ENCODE measurements around the gene EDN2.

Gene EDN2

DNA sequence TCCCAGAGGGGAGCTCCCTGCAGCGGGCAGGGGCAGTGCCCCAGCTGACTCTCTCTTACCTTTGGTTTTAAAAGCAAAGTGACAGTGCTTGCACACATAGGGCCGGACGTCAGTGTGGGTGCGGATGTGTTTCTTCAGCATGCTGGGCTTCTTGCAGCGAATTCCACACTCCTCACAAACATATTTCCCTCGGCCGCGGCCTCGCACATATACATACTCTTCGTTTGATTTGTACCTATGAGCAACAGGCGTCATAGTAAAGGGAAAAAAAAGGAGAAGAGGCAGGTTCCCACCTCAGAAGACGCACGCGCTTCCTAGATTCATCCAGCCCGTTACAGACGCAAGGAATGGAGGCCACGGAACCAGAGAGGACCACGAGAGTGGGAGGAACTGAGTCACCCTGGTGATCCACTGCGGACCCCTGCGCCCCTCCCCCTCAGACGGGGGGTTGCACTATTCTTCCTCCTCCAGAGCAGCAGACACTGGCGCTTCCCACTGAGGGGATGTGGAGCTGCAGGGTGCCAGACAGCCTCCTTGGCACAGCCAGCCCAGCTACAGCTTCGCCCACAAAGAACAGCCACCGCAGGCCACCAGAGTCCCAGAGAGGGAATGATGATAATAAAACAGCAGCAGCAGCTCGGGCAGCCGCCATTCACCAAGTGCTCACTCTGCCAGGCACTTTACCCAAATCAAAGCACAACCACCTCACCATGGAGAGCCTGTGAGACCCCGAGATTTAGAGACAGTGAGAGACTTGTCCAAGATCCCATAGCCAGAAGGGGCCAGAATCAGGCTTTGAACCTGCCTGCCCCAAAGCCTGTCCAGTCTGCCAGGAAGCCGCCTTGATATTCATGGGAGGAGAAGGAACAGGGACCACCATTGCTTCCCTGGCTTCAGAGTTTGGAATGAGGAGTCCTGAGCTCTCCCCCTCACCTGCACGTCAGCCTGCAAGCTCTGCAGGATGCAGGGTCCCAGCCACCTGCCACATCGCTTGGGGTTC is 40.5 kb upstream of the EDN2 start:
- TF ChIP-seq, protein P1, sequence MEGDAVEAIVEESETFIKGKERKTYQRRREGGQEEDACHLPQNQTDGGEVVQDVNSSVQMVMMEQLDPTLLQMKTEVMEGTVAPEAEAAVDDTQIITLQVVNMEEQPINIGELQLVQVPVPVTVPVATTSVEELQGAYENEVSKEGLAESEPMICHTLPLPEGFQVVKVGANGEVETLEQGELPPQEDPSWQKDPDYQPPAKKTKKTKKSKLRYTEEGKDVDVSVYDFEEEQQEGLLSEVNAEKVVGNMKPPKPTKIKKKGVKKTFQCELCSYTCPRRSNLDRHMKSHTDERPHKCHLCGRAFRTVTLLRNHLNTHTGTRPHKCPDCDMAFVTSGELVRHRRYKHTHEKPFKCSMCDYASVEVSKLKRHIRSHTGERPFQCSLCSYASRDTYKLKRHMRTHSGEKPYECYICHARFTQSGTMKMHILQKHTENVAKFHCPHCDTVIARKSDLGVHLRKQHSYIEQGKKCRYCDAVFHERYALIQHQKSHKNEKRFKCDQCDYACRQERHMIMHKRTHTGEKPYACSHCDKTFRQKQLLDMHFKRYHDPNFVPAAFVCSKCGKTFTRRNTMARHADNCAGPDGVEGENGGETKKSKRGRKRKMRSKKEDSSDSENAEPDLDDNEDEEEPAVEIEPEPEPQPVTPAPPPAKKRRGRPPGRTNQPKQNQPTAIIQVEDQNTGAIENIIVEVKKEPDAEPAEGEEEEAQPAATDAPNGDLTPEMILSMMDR (IDR thresholded peaks at IDR 0.05; ENCODE audit: insufficient read depth, low read length, missing control alignments) = no peak
- no peak overlapping the region for H3K4me3 ChIP-seq (ENCODE audit: low read depth, low read length)
- ChIA-PET CTCF (interaction anchor here (0.9 to 1.5 kb wide), 3 partner anchors 8 to 12 kb away, joined by 5 to 10 read pairs (median 6); no protein-coding TSS in a partner anchor), POLR2A (no interaction called here)
- DNase-seq (ENCODE audit: low read depth, low spot score) = no peak

DNA sequence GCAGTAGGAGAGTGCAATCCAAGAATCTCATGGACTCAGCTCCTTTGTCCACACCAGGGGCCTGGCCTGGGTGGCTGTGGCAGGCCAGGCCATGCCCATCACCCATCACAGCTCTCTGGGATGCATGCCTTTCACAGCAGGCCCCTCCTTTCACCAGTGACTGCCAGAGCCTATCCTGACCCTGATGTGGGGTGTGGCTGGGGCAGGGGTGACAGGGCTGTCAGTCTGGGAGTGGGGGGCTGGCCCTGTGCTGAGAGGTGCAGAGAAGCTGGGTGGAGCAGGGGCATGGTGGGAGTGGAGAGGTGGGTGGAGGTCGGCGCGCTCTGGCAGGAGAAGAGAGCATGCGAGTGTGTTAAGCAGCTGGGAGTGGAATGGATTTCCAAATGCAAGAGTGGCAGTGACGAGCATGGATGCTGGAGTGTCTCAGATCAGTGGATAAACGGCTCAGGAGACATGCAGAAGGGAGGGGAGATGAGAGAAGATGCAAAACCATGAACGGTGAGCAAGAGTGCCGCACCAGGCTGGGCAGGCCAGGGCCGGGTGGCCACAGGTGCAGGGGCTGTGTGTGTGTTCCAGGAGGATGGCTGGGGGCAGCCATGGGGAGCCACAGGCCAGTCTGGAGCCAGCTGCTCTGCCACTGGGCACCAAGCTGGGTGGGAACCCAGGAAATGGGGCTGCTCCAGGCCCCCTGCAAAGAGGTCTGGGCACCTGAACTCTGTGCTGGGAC is 39.6 kb upstream of the EDN2 start:
- H3K4me3 ChIP-seq (ENCODE audit: low read depth, low read length) = no peak overlapping the region
- DNase-seq (ENCODE audit: low read depth, low spot score) = no peak
- TF ChIP-seq, protein P1 (IDR thresholded peaks at IDR 0.05; ENCODE audit: insufficient read depth, low read length, missing control alignments) = no peak
- CTCF ChIA-PET = interaction anchor here (1.0 to 2.4 kb wide), 3 partner anchors 8 to 11 kb away, joined by 5 to 10 read pairs (median 6); no protein-coding TSS in a partner anchor
- POLR2A ChIA-PET = no interaction called here

DNA sequence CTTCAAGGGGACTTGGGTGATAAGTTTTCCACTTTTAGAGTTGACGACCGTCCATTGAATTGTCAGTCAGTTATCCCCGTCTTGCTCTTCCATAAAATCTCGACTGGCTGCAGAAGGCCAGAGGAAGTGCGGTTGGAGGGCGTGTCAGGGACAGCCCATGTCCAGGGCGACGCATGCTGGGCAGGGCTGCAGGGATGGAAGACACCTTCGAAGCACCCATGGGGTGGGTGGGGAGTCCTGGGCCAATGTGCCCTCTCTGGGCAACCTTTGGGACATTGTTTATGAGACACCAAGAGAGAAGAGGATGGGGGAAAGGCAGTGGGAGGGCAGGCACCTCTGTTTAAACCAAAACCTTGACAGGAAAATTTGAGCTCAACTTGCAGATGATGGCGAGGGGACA is 38.6 kb upstream of the EDN2 start:
- TF ChIP-seq, protein P1 (IDR thresholded peaks at IDR 0.05; ENCODE audit: insufficient read depth, low read length, missing control alignments) = no peak
- DNase-seq (ENCODE audit: low read depth, low spot score) = no peak
- ChIA-PET CTCF (interaction anchor here (0.6 to 2.4 kb wide), 2 partner anchors 10 to 25 kb away, joined by 3 to 10 read pairs; no protein-coding TSS in a partner anchor), POLR2A (no interaction called here)
- no peak overlapping the region for H3K4me3 ChIP-seq (ENCODE audit: low read depth, low read length)

DNA sequence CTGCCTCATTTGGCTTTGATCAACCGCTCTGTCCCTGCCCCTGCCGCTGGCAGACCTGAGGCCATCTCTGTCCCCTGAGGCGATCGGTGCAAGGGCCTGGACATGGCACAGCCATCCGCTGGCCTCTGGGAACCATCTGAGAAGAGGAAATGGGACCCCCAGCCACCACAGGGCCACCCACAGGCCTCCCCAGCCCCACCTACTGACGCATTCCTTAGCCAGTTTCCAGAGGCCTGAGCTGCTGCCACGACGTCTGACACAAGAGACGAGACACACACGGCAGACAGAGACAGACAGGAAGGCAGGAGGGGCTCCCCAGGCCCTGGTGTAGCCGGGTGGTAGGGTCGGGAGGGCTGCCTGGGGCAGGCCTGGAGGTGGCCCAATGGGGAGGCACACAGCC is 37.3 kb upstream of the EDN2 start:
- TF ChIP-seq, protein P1 (IDR thresholded peaks at IDR 0.05; ENCODE audit: insufficient read depth, low read length, missing control alignments) = no peak

DNA sequence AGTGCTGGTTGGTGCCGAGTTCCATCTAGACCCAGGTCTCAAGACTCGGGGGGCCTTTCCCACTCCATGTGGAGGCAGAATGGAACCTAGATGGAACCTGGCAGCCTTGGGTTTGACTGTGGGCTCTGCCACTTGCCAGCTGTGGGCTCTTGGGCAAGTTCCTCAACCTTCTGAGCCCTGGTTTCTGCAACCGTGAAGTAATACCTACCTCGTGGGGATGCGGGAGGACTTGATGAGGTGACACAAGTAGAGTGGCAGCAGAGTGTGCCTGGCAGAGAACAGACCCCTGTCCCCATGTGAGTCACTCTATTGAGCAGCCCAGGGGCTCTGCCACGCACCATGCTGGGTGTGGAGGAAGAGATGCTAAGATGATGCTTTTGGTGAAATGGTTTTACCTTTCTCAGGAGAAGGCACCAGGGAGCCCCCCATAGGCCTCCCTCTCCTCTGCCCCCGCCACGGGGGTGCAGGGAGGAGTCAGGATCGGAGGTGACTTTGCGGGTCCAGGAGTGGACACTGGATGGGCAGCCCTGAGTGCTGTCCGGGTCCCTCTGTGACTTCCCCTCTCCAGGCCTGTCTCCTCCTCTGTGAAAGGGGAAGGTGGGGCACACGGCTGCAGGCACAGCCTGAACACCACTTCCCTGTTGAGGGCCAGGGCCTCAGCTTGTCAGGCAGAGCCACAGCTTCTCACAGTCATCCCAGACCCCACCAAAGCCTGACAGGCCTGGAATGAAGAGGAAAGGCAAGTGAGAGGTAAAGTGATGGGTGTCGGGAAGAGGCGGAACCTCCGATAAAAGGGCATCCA is 36.7 kb upstream of the EDN2 start:
- H3K4me3 ChIP-seq (ENCODE audit: low read depth, low read length) = no peak overlapping the region
- TF ChIP-seq, protein P1 (IDR thresholded peaks at IDR 0.05; ENCODE audit: insufficient read depth, low read length, missing control alignments) = no peak
- no peak for DNase-seq (ENCODE audit: low read depth, low spot score)
- ChIA-PET CTCF (interaction anchor here (8.5 kb wide), 1 partner anchor 17 kb away, joined by 116 read pairs; no protein-coding TSS in a partner anchor), POLR2A (no interaction called here)

More for the DNA sequence above, 37.3 kb upstream of the EDN2 start:
- H3K4me3 ChIP-seq (ENCODE audit: low read depth, low read length) = no peak overlapping the region
- ChIA-PET POLR2A (no interaction called here), CTCF (interaction anchor here (2.4 to 8.5 kb wide), 2 partner anchors 8 to 16 kb away, joined by 10 to 116 read pairs; no protein-coding TSS in a partner anchor)
- no peak for DNase-seq (ENCODE audit: low read depth, low spot score)

Measured in AG04449 (cell line).